ENCODE results near the gene RBPJ.
"Not testable (repeated sequence)": the region's sequence is repeated elsewhere in the genome, so short reads cannot be mapped to it uniquely, and the experiment has no call there.

Gene RBPJ

GRCh38 chr4:26400132-26400531, 79.3 kb downstream of the RBPJ start:
- H3K9me3 ChIP-seq (replicated peaks; ENCODE audit: insufficient read depth, low read length): no peaks in the 10 kb centered on the region
- H3K9me2 ChIP-seq (replicated peaks; ENCODE audit: insufficient read depth, low read length): no peaks in the 10 kb centered on the region
- H3K27me3 ChIP-seq (replicated peaks; ENCODE audit: insufficient read depth, low read length): no peaks in the 10 kb centered on the region
- peaks cover 7% of the 10 kb centered on the region for H3K79me2 ChIP-seq (ENCODE audit: low read length)
- no peak overlapping the region for H3K4me3 ChIP-seq (ENCODE audit: low read length)
- no peaks in the 10 kb centered on the region for H3K36me3 ChIP-seq (replicated peaks; ENCODE audit: insufficient read depth, low read length)
- no peak for DNase-seq
- no peak overlapping the region for H3K4me2 ChIP-seq (ENCODE audit: low read depth, low read length)
- peaks cover 18% of the 10 kb centered on the region for H3K4me1 ChIP-seq (ENCODE audit: low read length)
- TF ChIP-seq EZH2 (optimal IDR thresholded peaks at IDR 0.05; ENCODE audit: low read depth, low read length) (no peak), EZH2phosphoT487 (IDR thresholded peaks at IDR 0.05; ENCODE audit: low read length) (no peak), CTCF (IDR thresholded peaks at IDR 0.05; ENCODE audit: low read length) (no peak)
- no peak overlapping the region for H2AFZ ChIP-seq (ENCODE audit: low read length)
- H4K20me1 ChIP-seq (ENCODE audit: insufficient read depth, low read length): no peaks in the 10 kb centered on the region
- H3F3A ChIP-seq (ENCODE audit: insufficient read depth, low read length): peaks cover 8% of the 10 kb centered on the region
- no peak overlapping the region for H3K27ac ChIP-seq (ENCODE audit: low read length)
- H3K9ac ChIP-seq (ENCODE audit: low read length): no peak overlapping the region

DNA sequence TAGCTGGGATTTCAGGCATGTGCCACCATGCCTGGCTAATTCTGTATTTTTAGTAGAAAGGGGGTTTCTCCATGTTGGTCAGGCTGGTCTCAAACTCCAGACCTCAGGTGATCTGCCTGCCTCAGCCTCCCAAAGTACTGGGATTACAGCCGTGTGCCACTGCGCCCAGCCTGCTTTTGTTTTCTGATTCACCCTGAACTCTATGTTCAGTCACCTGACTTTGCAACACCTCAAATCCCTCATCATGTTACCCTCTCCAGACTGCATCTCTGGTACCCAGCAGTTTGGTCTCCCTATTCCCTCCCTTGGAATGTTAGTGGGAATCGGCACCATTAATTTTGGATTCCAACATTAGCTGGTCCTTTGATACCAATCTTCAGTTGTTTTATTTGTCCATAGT, 81.2 kb downstream of the RBPJ start:
- Histone ChIP-seq H3K4me1 (ENCODE audit: low read length) (peaks cover 18% of the 10 kb centered on the region), H3K4me2 (ENCODE audit: low read depth, low read length) (peak overlapping the region; percentile 47), H3K4me3 (ENCODE audit: low read length) (peak overlapping the region; percentile 16), H3K27ac (ENCODE audit: low read length) (peak overlapping the region; percentile 38; the same call in 1 of the 2 replicates)
- not testable (repeated sequence) for H3K27me3 ChIP-seq (replicated peaks; ENCODE audit: insufficient read depth, low read length); H3K9ac ChIP-seq (ENCODE audit: low read length); H2AFZ ChIP-seq (ENCODE audit: low read length); DNase-seq; H3K9me2 ChIP-seq (replicated peaks; ENCODE audit: insufficient read depth, low read length); H3F3A ChIP-seq (ENCODE audit: insufficient read depth, low read length); H3K9me3 ChIP-seq (replicated peaks; ENCODE audit: insufficient read depth, low read length); H3K79me2 ChIP-seq (ENCODE audit: low read length); H3K36me3 ChIP-seq (replicated peaks; ENCODE audit: insufficient read depth, low read length); H4K20me1 ChIP-seq (ENCODE audit: insufficient read depth, low read length)

- H3K9me2 ChIP-seq (replicated peaks; ENCODE audit: insufficient read depth, low read length): no peaks in the 10 kb centered on the region
- H3K4me1 ChIP-seq (ENCODE audit: low read length): peaks cover 18% of the 10 kb centered on the region
- peaks cover 4% of the 10 kb centered on the region; the same call in 1 of the 2 replicates for H3K36me3 ChIP-seq (replicated peaks; ENCODE audit: insufficient read depth, low read length)
- no peak overlapping the region for H2AFZ ChIP-seq (ENCODE audit: low read length)
- H3K79me2 ChIP-seq (ENCODE audit: low read length): peaks cover 7% of the 10 kb centered on the region
- H3K27me3 ChIP-seq (replicated peaks; ENCODE audit: insufficient read depth, low read length): no peaks in the 10 kb centered on the region
- H3K4me3 ChIP-seq (ENCODE audit: low read length): peak overlapping the region; percentile 16
- no peaks in the 10 kb centered on the region for H3K9me3 ChIP-seq (replicated peaks; ENCODE audit: insufficient read depth, low read length)
- peak overlapping the region; percentile 38; the same call in 1 of the 2 replicates for H3K27ac ChIP-seq (ENCODE audit: low read length)
- TF ChIP-seq EZH2 (optimal IDR thresholded peaks at IDR 0.05; ENCODE audit: low read depth, low read length) (no peak), EZH2phosphoT487 (IDR thresholded peaks at IDR 0.05; ENCODE audit: low read length) (no peak), CTCF (IDR thresholded peaks at IDR 0.05; ENCODE audit: low read length) (no peak)
- peaks cover 8% of the 10 kb centered on the region for H3F3A ChIP-seq (ENCODE audit: insufficient read depth, low read length)
- no peak overlapping the region for H3K9ac ChIP-seq (ENCODE audit: low read length)
- no peaks in the 10 kb centered on the region for H4K20me1 ChIP-seq (ENCODE audit: insufficient read depth, low read length)
- peak overlapping the region; percentile 47 for H3K4me2 ChIP-seq (ENCODE audit: low read depth, low read length)
- peak; percentile 70 for DNase-seq
Measured at GRCh38 chr4:26402458-26402857, 81.6 kb downstream of the RBPJ start.

- Histone ChIP-seq H3K9ac (ENCODE audit: low read length) (no peak overlapping the region), H3K4me1 (ENCODE audit: low read length) (peaks cover 18% of the 10 kb centered on the region), H3K9me3 (replicated peaks; ENCODE audit: insufficient read depth, low read length) (no peaks in the 10 kb centered on the region), H2AFZ (ENCODE audit: low read length) (no peak overlapping the region), H3K9me2 (replicated peaks; ENCODE audit: insufficient read depth, low read length) (no peaks in the 10 kb centered on the region), H4K20me1 (ENCODE audit: insufficient read depth, low read length) (no peaks in the 10 kb centered on the region), H3K27me3 (replicated peaks; ENCODE audit: insufficient read depth, low read length) (no peaks in the 10 kb centered on the region), H3F3A (ENCODE audit: insufficient read depth, low read length) (peaks cover 8% of the 10 kb centered on the region), H3K4me3 (ENCODE audit: low read length) (no peak overlapping the region), H3K79me2 (ENCODE audit: low read length) (peaks cover 7% of the 10 kb centered on the region), H3K36me3 (replicated peaks; ENCODE audit: insufficient read depth, low read length) (peaks cover 4% of the 10 kb centered on the region; the same call in 1 of the 2 replicates), H3K27ac (ENCODE audit: low read length) (no peak overlapping the region), H3K4me2 (ENCODE audit: low read depth, low read length) (no peak overlapping the region)
- TF ChIP-seq EZH2phosphoT487 (IDR thresholded peaks at IDR 0.05; ENCODE audit: low read length) (no peak), EZH2 (optimal IDR thresholded peaks at IDR 0.05; ENCODE audit: low read depth, low read length) (no peak), CTCF (IDR thresholded peaks at IDR 0.05; ENCODE audit: low read length) (no peak; the same call in 1 of the 2 replicates)
- no peak for DNase-seq
Measured at GRCh38 chr4:26404743-26405206, 84.0 kb downstream of the RBPJ start.

All from MM.1S (cell line).